ENCODE data around the gene MICALL1. TPM values are rescaled to one million over a fixed set of nuclear protein-coding genes. Genes with fewer than 3 reads are reported as not detected.

The MICALL1 gene
- total and polyA plus RNA-seq, 8 donors, result 8.8 to 22.3 (median 19.2) TPM

GRCh38 chr22:37933711-37934376 is 27.7 kb downstream of the MICALL1 start:
- peaks cover 0 to 11% (median 3%) of the 10 kb centered on the region in 3 donors for H3K36me3 ChIP-seq
- H3K4me1 ChIP-seq, result peaks cover 38 to 50% (median 50%) of the 10 kb centered on the region in 3 donors
- peak; percentile 81 to 97 (median 95) for DNase-seq
- peak overlapping the region; percentile 40 to 76 (median 60) for H3K27ac ChIP-seq
- no peak for FAIRE-seq
- H3K27me3 ChIP-seq, result no peaks in the 10 kb centered on the region
- H3K9me3 ChIP-seq, result no peaks in the 10 kb centered on the region
- WGBS, 2 donors, result 2 to 4% methylated on average over 13 of the region's 13 CpGs
- H3K4me3 ChIP-seq, result no peak overlapping the region
- peak; percentile 90 to 95 (median 91) for ATAC-seq
- TF ChIP-seq CTCF (IDR thresholded peaks at IDR 0.05), result peak; percentile 95 to 98 (median 97)
- intact Hi-C loops (cut with DNase I), result loop anchor here in 1 of 3 donors (10.0 kb wide), 1 partner anchor 119 kb away; no protein-coding TSS in a partner anchor

DNA sequence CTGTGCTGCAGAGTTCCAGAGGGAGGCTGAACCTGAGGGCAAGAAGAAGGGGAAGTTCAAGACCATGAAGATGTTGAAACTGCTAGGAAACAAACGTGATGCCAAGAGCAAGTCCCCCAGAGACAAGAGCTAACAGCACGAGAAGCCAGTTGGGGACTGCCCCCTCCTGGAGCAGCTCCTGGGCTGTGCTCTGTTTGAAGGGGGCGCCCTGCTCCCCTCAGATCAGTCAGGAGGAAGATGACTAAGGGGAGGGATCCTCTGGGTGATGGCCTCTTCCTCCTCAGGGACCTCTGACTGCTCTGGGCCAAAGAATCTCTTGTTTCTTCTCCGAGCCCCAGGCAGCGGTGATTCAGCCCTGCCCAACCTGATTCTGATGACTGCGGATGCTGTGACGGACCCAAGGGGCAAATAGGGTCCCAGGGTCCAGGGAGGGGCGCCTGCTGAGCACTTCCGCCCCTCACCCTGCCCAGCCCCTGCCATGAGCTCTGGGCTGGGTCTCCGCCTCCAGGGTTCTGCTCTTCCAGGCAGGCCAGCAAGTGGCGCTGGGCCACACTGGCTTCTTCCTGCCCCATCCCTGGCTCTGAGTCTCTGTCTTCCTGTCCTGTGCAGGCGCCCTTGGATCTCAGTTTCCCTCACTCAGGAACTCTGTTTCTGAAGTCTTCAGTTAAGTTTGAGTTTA is 34.7 kb downstream of the MICALL1 start:
- H3K36me3 ChIP-seq, result peaks cover 0 to 34% (median 19%) of the 10 kb centered on the region in 3 donors
- FAIRE-seq (no peak), ATAC-seq (no peak), DNase-seq (no peak)
- TF ChIP-seq CTCF (IDR thresholded peaks at IDR 0.05), result no peak
- intact Hi-C loops (cut with DNase I), result loop anchor here in 1 of 3 donors (10.0 kb wide), 1 partner anchor 56 kb away; no protein-coding TSS in a partner anchor
- WGBS, 2 donors, result 90 to 93% methylated on average over 12 of the region's 12 CpGs
- no peak overlapping the region for H3K4me3 ChIP-seq
- H3K27ac ChIP-seq, result no peak overlapping the region
- no peaks in the 10 kb centered on the region for H3K4me1 ChIP-seq
- H3K27me3 ChIP-seq, result no peaks in the 10 kb centered on the region
- no peaks in the 10 kb centered on the region for H3K9me3 ChIP-seq

DNA sequence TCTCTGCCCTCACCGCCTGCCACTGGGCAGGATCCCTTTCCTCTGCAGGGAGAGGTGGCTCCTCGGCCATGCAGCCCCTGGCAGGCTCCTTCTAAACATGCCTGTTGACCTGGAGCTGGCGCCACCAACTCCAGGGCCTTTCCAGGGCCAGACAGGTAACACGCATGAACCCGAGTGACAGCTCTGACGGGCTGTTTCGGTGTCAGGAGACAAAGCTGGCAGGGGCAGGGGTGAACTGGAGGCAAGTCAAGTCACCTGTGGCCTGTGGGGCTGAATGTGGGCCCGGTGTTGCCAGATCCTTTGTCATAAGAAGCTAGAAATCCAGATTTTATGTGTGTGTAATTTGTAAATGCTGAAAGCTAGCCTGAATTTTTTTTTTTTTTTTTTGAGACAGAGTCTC is 36.0 kb downstream of the MICALL1 start:
- H3K27ac ChIP-seq, result no peak overlapping the region
- no peak overlapping the region for H3K4me3 ChIP-seq
- intact Hi-C loops (cut with DNase I), result loop anchor here in 1 of 3 donors (10.0 kb wide), 1 partner anchor 57 kb away; no protein-coding TSS in a partner anchor
- H3K36me3 ChIP-seq, result peaks cover 0 to 32% (median 19%) of the 10 kb centered on the region in 3 donors
- no peaks in the 10 kb centered on the region for H3K4me1 ChIP-seq
- no peaks in the 10 kb centered on the region for H3K9me3 ChIP-seq
- WGBS, 2 donors, result 95 to 96% methylated on average over 8 of the region's 8 CpGs
- no peak for ATAC-seq
- no peak for FAIRE-seq
- DNase-seq, result no peak
- TF ChIP-seq CTCF (IDR thresholded peaks at IDR 0.05), result no peak
- H3K27me3 ChIP-seq, result no peaks in the 10 kb centered on the region

- 69 to 70% methylated on average over 12 of the region's 12 CpGs for WGBS, 2 donors
- no peak overlapping the region for H3K4me3 ChIP-seq
- no peak overlapping the region for H3K27ac ChIP-seq
- H3K27me3 ChIP-seq, result no peaks in the 10 kb centered on the region
- ATAC-seq, result no peak
- no peak for DNase-seq
- no peaks in the 10 kb centered on the region for H3K9me3 ChIP-seq
- intact Hi-C loops (cut with DNase I), result loop anchor here in 1 of 3 donors (10.0 kb wide), 1 partner anchor 58 kb away; no protein-coding TSS in a partner anchor
- FAIRE-seq, result no peak
- TF ChIP-seq CTCF (IDR thresholded peaks at IDR 0.05), result no peak
- H3K36me3 ChIP-seq, result peaks cover 0 to 23% (median 19%) of the 10 kb centered on the region in 3 donors
- H3K4me1 ChIP-seq, result no peaks in the 10 kb centered on the region
Measured at GRCh38 chr22:37943136-37943824, 37.2 kb downstream of the MICALL1 start.
